Measurements from ENCODE around the gene PFKFB4. TPM values are rescaled to one million over a fixed set of nuclear protein-coding genes. Genes with fewer than 3 reads are reported as not detected.

PFKFB4 gene
- total RNA-seq, 4 donors from 2014 or later: 1.6 to 8.8 (median 2.5) TPM

DNA sequence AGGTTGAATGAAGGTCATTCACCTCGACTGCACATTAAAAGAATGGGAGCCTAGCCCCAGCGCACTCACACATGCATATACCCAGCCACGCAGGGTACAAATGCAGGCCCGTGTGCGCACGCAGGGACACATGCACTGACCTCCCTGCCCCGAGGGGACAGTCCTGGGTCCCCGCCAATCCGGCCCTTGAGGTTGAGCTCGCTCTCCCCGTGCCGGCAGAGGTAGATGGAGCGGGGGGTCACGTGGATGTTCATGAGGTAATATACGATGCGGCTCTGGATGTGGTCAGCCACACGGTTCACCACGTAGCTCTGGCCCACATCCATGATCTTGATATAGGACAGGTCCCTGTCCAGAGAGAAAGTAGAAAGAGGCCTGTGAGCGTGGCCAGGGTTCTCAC, 20.5 kb downstream of the PFKFB4 start:
- TF ChIP-seq, protein P1, sequence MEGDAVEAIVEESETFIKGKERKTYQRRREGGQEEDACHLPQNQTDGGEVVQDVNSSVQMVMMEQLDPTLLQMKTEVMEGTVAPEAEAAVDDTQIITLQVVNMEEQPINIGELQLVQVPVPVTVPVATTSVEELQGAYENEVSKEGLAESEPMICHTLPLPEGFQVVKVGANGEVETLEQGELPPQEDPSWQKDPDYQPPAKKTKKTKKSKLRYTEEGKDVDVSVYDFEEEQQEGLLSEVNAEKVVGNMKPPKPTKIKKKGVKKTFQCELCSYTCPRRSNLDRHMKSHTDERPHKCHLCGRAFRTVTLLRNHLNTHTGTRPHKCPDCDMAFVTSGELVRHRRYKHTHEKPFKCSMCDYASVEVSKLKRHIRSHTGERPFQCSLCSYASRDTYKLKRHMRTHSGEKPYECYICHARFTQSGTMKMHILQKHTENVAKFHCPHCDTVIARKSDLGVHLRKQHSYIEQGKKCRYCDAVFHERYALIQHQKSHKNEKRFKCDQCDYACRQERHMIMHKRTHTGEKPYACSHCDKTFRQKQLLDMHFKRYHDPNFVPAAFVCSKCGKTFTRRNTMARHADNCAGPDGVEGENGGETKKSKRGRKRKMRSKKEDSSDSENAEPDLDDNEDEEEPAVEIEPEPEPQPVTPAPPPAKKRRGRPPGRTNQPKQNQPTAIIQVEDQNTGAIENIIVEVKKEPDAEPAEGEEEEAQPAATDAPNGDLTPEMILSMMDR (IDR thresholded peaks at IDR 0.05; ENCODE audit: low read depth): no peak

DNA sequence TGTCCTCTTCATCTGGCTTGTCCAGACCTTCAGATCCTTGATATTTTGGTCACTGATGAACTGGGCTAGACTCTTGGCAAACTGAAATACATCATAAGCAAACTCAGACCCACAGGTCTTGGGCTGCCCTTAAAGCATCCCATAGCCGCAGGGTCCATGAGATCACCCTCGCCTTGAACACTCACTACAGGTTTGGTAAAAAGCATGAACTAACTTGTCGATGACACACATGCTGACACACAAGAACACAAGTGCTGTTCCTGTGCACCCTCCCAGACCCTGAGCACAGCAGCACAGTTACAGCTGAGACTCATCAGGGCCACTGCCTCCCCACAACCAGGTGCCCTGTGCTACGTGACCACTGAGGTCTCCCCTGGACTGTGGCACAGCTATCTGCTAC, 21.0 kb downstream of the PFKFB4 start:
- TF ChIP-seq, protein P1 (IDR thresholded peaks at IDR 0.05; ENCODE audit: low read depth): no peak

DNA sequence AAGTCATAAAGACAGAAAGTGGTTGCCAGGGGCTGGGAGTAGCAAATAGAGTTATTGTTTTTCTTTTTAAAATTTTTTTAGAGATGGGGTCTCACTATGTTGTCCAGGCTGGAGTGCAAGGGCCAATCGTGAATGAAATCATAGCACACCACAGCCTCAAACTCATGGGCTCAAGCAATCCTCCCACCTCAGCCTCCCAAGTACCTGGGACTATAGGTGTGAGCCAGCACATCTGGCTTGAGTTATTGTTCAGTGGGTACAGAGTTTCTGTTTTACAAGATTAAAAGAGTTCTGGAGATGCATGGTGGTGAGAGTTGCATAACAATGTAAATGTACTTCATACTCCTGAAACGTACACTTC, 23.6 kb downstream of the PFKFB4 start:
- TF ChIP-seq, protein P1 (IDR thresholded peaks at IDR 0.05; ENCODE audit: low read depth): no peak

DNA sequence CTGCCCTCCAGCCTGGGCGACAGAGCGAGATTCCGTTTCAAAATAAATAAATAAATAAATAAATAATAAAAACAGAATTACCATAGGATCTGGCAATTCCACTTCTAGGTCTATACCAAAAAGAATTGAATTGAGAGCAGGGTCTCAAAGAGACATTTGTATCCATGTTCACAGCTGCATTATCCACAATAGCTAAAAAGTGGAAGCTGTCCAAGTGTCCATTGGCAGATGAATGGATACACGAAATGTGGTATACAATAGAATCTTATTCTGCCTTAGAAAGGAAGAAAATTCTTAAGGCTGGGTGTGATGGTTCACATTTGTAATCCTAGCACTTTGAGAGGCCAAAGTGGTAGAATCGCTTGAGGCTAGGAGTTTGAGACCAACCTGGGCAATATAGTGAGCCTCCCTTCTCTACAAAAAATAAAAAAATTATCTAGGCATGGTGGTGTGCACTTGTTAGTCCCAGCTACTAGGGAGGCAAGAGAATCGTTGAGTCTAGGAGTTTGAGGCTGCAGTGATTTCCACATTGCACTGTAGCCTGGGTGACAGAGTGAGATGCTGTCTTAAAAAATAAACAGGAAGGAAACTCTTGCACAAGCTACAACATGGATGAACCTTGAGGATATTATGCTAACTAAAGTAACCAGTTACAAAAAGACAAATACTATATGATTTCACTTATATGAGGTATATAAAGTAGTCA, 24.2 kb downstream of the PFKFB4 start:
- TF ChIP-seq, protein P1 (IDR thresholded peaks at IDR 0.05; ENCODE audit: low read depth): no peak

DNA sequence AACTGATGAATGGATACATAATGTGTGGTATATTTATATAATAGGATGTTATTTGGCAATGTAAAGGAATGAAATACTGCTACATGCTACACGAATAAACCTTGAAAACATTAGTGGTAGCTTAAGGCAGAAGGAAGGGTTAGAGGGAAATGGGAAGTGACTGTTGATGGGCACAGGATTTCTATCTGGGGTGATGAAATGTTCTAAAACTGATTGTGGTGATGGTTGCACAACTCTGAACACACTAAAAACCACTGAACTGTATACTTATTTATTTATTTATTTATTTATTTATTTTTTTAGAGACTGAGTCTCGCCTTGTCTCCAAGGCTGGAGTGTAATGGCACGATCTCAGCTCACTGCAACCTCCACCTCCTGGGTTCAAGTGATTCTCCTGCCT, 27.8 kb downstream of the PFKFB4 start:
- TF ChIP-seq, protein P1 (IDR thresholded peaks at IDR 0.05; ENCODE audit: low read depth): no peak

DNA sequence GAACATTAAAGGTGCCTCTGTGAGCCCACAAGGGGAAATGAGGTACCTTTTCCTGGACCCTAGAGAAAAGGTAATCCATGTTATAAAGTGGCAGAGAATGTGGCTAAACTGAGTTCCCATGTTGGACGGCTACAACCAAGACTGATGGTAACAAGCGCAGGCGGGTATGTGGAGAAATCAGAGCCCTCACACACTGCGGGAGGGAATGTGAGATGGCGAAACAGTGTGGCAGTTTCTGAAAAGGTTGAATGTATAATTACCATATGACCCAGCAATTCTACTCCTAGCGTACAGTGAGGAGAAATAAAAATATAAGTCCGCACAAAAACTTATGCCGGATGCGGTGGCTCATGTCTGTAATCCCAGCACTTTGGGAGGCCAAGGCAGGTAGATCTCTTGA, 28.6 kb downstream of the PFKFB4 start:
- TF ChIP-seq, protein P1 (IDR thresholded peaks at IDR 0.05; ENCODE audit: low read depth): no peak

DNA sequence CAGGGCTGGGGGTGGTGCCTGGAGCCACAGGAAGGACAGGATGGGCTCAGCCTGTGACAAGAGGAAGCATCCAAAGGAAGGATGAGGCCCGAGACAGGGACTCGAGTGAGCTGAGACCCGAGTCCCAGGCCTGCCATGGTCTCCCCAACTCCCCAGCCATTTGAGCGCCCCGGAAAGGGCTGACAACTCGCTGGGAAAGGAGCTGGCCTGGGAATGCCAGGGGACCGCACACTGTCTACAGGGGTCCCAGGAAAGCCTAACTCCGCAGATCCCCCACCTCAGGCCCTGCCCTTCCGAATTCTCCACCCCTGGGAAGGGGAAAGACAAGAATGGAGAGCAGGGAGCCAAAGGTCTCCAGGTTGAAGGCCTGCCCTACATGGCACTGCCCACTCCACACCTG, 31.6 kb downstream of the PFKFB4 start:
- TF ChIP-seq, protein P1 (IDR thresholded peaks at IDR 0.05; ENCODE audit: low read depth): no peak
